HG03064 (cell line): ENCODE data around the gene MAML3.

ENCODE experiments used
- ATAC-seq: cut with Tn5 transposase; IDR thresholded peaks from one replicate; pipeline ENCODE4 v1.9.1; 2021; ENCODE audit warnings: low read depth; ENCODE audit not compliant: unreplicated experiment

The MAML3 gene

DNA sequence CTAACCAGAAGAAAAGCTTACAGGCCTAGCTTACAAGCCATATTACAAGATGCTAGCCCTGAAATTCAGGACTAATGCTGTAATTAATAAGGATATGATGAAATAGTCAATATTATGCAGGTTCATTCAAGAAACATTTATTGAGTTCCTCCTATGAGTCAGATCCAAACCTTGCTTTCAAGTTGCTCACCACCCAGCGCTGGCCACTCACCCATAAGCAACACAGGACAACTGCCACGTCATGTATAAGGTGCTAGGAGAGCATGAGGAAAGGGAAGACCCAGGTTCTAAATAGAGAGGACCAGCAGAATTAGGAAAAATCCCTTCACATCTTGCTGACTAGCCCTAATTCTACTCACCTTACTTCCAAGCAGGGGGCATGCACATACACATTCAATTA, 23.3 kb downstream of the MAML3 start:
- no peak for ATAC-seq

DNA sequence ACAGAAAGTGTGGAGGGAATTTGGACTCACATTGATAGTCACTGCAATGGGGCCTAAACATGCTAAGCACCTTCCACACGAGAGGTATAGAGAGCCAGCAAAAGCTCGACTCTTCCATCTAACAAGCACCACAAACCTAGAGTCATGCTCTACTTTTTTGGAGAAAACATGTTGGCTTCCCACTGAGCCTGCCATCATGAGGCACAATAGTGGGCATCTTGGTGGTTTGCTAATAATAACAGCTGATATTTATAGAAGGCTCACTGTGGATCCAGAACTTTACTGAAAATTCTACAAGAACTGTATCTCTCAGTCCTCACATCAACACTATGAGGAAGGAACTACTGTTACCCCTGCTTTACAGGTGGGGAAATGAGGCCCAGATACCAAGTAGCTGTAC, 26.6 kb downstream of the MAML3 start:
- no peak for ATAC-seq

GRCh38 chr4:140126261-140126660, 27.7 kb downstream of the MAML3 start:
- no peak for ATAC-seq

DNA sequence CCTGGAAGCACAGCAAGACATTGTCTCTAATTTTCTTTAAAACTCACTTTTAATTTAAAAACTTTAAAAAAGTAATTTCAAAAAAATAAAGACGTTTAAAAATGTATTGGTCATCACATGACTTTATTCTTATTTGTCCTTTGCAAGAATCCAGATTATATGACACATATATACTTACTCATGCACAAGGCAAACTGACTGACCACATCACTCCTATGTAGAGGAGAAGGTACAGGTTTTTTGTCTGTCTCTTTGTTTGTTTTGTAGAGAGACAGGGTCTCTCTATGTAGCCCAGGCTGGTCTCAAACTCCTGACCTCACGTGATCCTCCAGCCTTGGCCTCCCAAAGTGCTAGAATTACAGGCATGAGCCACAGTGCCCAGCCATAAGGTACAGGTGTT, 28.6 kb downstream of the MAML3 start:
- no peak for ATAC-seq

DNA sequence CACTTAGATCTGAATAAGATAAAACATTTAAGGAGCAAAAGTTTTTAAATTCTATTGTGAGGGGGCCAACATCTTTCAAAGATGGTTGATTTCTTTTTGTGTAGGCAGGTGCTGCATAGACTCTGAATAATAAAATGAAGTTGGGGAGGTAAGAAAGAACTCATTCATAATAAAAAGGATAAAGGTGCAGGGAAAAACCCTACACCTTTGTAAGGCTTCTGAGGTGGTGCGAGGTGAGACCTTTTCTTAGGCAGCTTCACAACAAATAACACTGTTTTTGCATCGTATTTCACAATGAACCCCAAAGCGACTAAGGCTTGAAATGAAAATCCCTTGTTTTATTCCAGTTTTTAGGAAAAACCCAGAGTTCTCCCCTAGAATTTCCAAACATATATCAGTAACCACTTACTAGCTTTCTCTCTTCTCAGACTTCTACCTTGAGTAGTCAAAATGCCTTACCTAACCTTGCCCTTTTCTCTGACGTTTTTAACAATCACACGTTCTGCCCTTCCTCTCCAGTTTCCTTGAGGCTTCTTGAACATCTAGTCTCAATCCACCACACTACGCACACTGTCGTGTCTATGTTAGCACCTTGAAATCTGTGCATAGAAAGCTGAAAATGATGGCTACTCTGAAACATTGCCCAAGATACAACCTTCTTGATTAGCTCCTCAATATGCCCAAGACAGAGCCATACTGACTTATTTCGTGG, 30.2 kb downstream of the MAML3 start:
- ATAC-seq: no peak

DNA sequence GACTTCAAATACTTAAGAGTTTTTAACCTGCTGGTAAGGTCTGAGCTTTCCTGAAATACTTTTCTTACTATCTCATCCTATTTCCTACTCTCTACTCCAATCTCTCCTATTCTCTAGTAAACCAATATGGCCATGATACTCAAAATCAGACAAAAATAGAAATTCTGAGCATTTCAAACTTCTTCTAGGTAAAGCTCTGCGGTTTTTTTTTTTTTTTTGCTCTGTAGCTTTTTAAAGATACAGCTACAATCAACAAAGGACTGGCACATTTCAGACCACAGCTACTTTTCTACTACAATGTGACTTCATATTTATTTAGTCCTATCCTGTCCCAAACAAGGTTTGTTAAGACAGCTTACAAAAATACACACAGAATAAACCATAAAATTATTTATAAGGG, 31.1 kb downstream of the MAML3 start:
- ATAC-seq: no peak

- no peak for ATAC-seq
Observed at GRCh38 chr4:140121646-140122045, 32.3 kb downstream of the MAML3 start.

- no peak for ATAC-seq
Observed at GRCh38 chr4:140118931-140119640, 34.9 kb downstream of the MAML3 start.

- ATAC-seq: no peak
Observed at GRCh38 chr4:140117947-140118346, 36.0 kb downstream of the MAML3 start.

DNA sequence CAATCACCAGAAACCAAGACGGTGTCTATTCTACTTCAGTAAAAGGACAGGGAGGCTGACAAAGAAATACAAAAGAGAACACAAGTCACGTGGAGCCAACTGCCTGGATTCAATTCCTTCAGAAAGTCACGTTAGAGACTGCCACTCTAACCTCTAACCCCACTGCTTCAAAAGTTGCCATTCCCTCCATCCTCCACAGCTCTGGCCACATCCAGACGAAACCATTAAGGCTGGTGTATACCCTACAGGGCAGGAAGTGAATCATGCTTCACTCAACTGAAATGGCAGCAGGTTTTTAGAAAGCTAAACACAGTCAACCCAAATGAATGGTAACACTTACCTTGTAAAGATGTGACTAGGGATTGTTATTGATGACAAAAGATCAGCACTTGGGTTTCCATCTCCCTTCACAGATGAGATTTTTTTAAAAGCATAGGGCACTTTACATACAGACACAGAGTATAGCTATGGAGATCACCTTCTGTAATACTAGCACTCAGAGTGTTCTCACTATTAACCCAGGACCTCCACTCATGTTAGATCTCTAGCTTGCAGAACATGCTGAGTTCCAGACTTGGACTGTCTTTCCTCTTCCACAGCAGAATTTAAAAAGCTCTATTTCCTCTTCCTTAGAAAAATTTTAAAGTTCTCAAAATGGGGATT, 37.4 kb downstream of the MAML3 start:
- peak; percentile 54 for ATAC-seq

DNA sequence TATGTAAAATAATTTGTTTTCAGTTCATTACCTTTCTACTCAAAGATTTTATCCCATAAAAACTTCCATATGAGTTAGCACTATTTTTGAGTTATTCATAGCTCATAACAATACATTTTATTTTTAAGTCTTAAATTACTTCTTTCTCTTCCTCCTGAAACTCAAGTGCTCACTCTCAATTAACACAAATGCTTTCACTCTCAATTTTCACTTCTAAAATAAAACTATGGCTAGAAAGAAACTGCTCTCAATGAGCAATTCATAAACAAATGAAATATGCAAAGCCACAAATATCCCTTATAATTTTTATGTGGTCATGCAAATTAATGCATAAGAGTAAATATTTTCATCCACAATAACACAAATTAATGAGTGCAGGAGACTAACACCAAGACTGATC, 38.8 kb downstream of the MAML3 start:
- no peak for ATAC-seq

DNA sequence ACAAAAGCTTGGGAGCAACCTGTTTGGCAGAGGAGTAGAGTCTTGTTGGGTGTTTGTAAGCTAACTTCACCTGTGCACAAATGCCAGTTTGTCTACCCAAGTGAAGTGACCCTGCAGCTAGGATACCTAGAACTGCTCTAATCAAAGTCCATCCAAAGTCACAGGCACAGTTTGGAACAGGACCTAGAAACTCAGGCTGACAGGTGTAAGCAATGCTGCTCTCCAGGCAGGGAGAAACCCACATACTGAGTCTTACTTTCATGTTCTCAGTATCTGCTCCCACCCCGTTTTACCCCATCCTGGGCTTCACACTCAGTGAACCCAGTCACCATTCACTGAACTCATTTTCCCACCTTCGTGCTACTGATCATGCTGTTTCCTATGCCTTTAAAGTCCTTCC, 40.3 kb downstream of the MAML3 start:
- ATAC-seq: peak; percentile 45

- ATAC-seq: no peak
Observed at GRCh38 chr4:140112576-140112975, 41.4 kb downstream of the MAML3 start.

- no peak for ATAC-seq
Observed at GRCh38 chr4:140111256-140111655, 42.7 kb downstream of the MAML3 start.

DNA sequence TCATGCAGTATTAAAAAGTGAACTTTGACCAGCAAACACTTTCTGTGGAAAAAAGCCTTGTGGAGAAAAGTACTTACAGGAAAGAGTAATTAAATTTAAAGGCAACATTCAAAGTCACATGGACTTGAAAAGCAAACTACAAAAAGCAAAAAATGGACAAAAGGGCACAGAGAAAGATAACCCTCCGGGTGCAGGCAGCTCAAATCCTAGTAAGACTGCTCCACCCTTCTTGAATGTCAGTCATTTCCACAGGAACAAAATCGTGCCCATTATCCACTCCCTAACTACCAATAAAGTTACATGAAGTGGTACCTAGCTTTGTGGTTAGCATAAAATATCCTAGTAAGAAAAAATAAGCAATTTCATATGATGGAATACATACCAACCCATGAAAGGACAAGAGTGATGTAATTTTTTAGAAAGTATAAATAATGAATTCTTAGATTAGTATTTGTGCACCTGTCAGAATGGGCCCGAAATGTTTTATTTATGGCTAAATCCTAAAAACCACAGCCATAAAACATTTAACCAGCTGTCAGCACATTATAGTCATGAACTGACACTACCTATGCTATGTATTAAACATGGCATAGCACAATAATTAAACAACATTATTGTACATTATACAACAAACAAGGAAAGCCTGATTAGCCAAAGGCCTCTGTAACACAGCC, 43.3 kb downstream of the MAML3 start:
- no peak for ATAC-seq

DNA sequence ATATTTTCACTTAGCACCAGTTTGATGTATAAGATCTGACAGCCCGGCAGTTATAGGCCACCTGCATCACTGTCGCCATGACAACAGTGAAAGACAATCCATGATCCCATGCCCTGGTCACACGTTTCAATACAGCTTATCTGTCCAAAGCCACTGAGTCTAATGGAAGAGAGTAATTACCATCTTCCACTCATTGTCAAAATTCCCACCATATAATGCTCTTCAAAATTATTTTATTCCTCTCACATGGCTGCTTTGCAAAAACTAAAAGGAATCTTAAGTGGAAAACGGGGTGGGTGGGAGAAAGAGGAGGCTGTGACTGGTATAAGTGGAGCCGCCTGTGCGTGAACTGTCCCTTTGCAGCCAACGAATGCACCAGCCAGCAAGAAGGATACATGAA, 44.2 kb downstream of the MAML3 start:
- ATAC-seq: no peak

DNA sequence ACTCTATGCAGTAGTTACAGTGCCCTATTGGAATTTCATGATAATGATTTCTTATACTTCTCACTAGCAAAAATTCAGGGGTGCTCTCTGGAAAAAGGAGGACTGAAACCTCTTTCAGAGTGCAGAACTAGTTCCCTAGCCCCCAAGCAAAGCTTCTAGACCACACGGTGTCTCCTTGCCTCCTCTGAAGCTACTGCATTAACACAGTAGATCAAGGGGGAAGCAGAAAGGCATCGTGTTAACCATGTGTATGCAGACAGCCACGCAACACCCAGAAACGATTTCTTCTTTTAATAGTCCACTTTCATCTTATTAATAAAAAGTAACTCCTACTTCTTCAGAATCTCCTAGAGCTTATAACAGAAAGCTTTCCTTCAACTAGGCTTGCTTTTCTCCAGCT, 44.7 kb downstream of the MAML3 start:
- ATAC-seq: no peak

GRCh38 chr4:140108713-140109230, 45.2 kb downstream of the MAML3 start:
- no peak for ATAC-seq

- no peak for ATAC-seq
Observed at GRCh38 chr4:140108243-140108642, 45.7 kb downstream of the MAML3 start.

- no peak for ATAC-seq
Observed at GRCh38 chr4:140106289-140106844, 47.6 kb downstream of the MAML3 start.

DNA sequence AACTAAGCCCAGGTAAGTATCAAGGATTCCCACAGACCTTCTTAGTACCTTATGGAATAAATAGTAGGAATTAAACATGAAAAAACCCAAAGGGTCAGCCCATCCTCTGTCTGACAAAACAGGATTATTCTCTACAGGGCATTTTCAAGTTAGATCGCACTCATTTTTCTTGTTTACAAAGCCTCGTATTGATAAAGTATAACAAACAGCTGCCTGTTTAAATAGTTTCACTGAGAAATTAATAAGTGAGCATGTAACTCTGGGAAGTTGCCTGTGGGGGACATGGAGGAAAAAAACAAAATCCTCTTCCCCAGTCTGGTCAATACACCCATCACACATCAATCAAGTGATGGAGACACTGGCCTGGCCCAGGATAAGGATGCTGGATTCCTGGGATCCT, 48.5 kb downstream of the MAML3 start:
- ATAC-seq: no peak
